ENCODE measurements around the gene TAF1B.
"Not testable (repeated sequence)": the region's sequence is repeated elsewhere in the genome, so short reads cannot be mapped to it uniquely, and the experiment has no call there.

TAF1B gene

GRCh38 chr2:9824956-9825720, 18.1 kb upstream of the TAF1B start:
- no peak for TF ChIP-seq JUND (IDR thresholded peaks at IDR 0.05; ENCODE audit: low read depth)
- in situ Hi-C loops (cut with HindIII; ENCODE audit: low pct_unique_long_range_greater_than_20kb, low sequenced_read_pairs), result no loop called here
- DNase-seq (ENCODE audit: low read depth in 1 of 2, low spot score in 1 of 2), result no peak

- no peak for TF ChIP-seq JUND (IDR thresholded peaks at IDR 0.05; ENCODE audit: low read depth)
- in situ Hi-C loops (cut with HindIII; ENCODE audit: low pct_unique_long_range_greater_than_20kb, low sequenced_read_pairs), result no loop called here
- DNase-seq (ENCODE audit: low read depth in 1 of 2, low spot score in 1 of 2), result no peak
Measured at GRCh38 chr2:9826208-9826607, 17.1 kb upstream of the TAF1B start.

- peak in 1 of 2 experiments; percentile 63 for DNase-seq (ENCODE audit: low read depth in 1 of 2, low spot score in 1 of 2)
- TF ChIP-seq JUND (IDR thresholded peaks at IDR 0.05; ENCODE audit: low read depth), result no peak
- in situ Hi-C loops (cut with HindIII; ENCODE audit: low pct_unique_long_range_greater_than_20kb, low sequenced_read_pairs), result no loop called here
Measured at GRCh38 chr2:9830685-9831410, 12.4 kb upstream of the TAF1B start.

- TF ChIP-seq JUND (IDR thresholded peaks at IDR 0.05; ENCODE audit: low read depth), result no peak
- no peak for DNase-seq (ENCODE audit: low read depth in 1 of 2, low spot score in 1 of 2)
- in situ Hi-C loops (cut with HindIII; ENCODE audit: low pct_unique_long_range_greater_than_20kb, low sequenced_read_pairs), result no loop called here
Measured at GRCh38 chr2:9831670-9832069, 11.6 kb upstream of the TAF1B start.

GRCh38 chr2:9832586-9832985, 10.7 kb upstream of the TAF1B start:
- DNase-seq (ENCODE audit: low read depth in 1 of 2, low spot score in 1 of 2), result no peak

GRCh38 chr2:9835068-9835467, 8.2 kb upstream of the TAF1B start:
- DNase-seq (ENCODE audit: low read depth in 1 of 2, low spot score in 1 of 2); in situ Hi-C loops (cut with HindIII; ENCODE audit: low pct_unique_long_range_greater_than_20kb, low sequenced_read_pairs): not testable (repeated sequence)

More at GRCh38 chr2:9832586-9832985, 10.7 kb upstream of the TAF1B start:
- in situ Hi-C loops (cut with HindIII; ENCODE audit: low pct_unique_long_range_greater_than_20kb, low sequenced_read_pairs), result no loop called here
- no peak for TF ChIP-seq JUND (IDR thresholded peaks at IDR 0.05; ENCODE audit: low read depth)

- no peak for TF ChIP-seq JUND (IDR thresholded peaks at IDR 0.05; ENCODE audit: low read depth)
- in situ Hi-C loops (cut with HindIII; ENCODE audit: low pct_unique_long_range_greater_than_20kb, low sequenced_read_pairs), result no loop called here
- no peak for DNase-seq (ENCODE audit: low read depth in 1 of 2, low spot score in 1 of 2)
Measured at GRCh38 chr2:9836074-9836473, 7.2 kb upstream of the TAF1B start.

- DNase-seq (ENCODE audit: low read depth in 1 of 2, low spot score in 1 of 2), result no peak
- TF ChIP-seq JUND (IDR thresholded peaks at IDR 0.05; ENCODE audit: low read depth), result no peak
- in situ Hi-C loops (cut with HindIII; ENCODE audit: low pct_unique_long_range_greater_than_20kb, low sequenced_read_pairs), result no loop called here
Measured at GRCh38 chr2:9836517-9836916, 6.8 kb upstream of the TAF1B start.

GRCh38 chr2:9837451-9837850, 5.8 kb upstream of the TAF1B start:
- in situ Hi-C loops (cut with HindIII; ENCODE audit: low pct_unique_long_range_greater_than_20kb, low sequenced_read_pairs), result no loop called here
- DNase-seq (ENCODE audit: low read depth in 1 of 2, low spot score in 1 of 2), result no peak
- no peak for TF ChIP-seq JUND (IDR thresholded peaks at IDR 0.05; ENCODE audit: low read depth)

- TF ChIP-seq JUND (IDR thresholded peaks at IDR 0.05; ENCODE audit: low read depth), result no peak
- in situ Hi-C loops (cut with HindIII; ENCODE audit: low pct_unique_long_range_greater_than_20kb, low sequenced_read_pairs), result no loop called here
- DNase-seq (ENCODE audit: low read depth in 1 of 2, low spot score in 1 of 2), result no peak
Measured at GRCh38 chr2:9838391-9838790, 4.9 kb upstream of the TAF1B start.

- DNase-seq (ENCODE audit: low read depth in 1 of 2, low spot score in 1 of 2), result no peak
- in situ Hi-C loops (cut with HindIII; ENCODE audit: low pct_unique_long_range_greater_than_20kb, low sequenced_read_pairs), result no loop called here
- no peak for TF ChIP-seq JUND (IDR thresholded peaks at IDR 0.05; ENCODE audit: low read depth)
Measured at GRCh38 chr2:9842487-9843228, 616 bp upstream of the TAF1B start.

GRCh38 chr2:9844036-9844483, 786 bp downstream of the TAF1B start:
- in situ Hi-C loops (cut with HindIII; ENCODE audit: low pct_unique_long_range_greater_than_20kb, low sequenced_read_pairs), result no loop called here
- peak in 1 of 2 experiments; percentile 52 for DNase-seq (ENCODE audit: low read depth in 1 of 2, low spot score in 1 of 2)
- TF ChIP-seq JUND (IDR thresholded peaks at IDR 0.05; ENCODE audit: low read depth), result no peak

GRCh38 chr2:9844576-9844975, 1.3 kb downstream of the TAF1B start:
- no peak for DNase-seq (ENCODE audit: low read depth in 1 of 2, low spot score in 1 of 2)
- no peak for TF ChIP-seq JUND (IDR thresholded peaks at IDR 0.05; ENCODE audit: low read depth)
- in situ Hi-C loops (cut with HindIII; ENCODE audit: low pct_unique_long_range_greater_than_20kb, low sequenced_read_pairs), result no loop called here

Data from T47D (cell line).